Gastroesophageal sphincter (tissue), 4 donors: ENCODE data around the gene DTNBP1. TPM values are rescaled to one million over a fixed set of nuclear protein-coding genes. Genes with fewer than 3 reads are reported as not detected.

Source experiments
- ATAC-seq: fragments of 150-250 bp; one replicate; pipeline ENCODE4 v1.9.1; 2016; ENCODE audit warnings: mild to moderate bottlenecking, moderate library complexity
- H3K27ac ChIP-seq, 4 donors: fragments of 200-600 bp; sonication (generic) in 3 of 4; 1 replicate in 3 of 4; 2 replicates in 1 of 4; pipeline ENCODE4 v1.5.1; 2016 to 2019
- H3K27me3 ChIP-seq: fragments of 200-600 bp; sonication (generic); one replicate; pipeline ENCODE4 v1.5.1; 2019
- H3K36me3 ChIP-seq, 2 donors: fragments of 200-600 bp; sonication (generic); one replicate each; pipeline ENCODE4 v1.5.1; 2019; ENCODE audit warnings: control low read depth in 1 of 2
- H3K4me1 ChIP-seq, 3 donors: fragments of 200-600 bp; sonication (generic); 1 replicate in 2 of 3; 2 replicates in 1 of 3; pipeline ENCODE4 v1.5.1; 2016 to 2019; ENCODE audit warnings: control low read depth in 2 of 3
- H3K4me3 ChIP-seq, 2 donors: fragments of 200-600 bp; sonication (generic); one replicate each; pipeline ENCODE4 v1.5.1; 2019; ENCODE audit warnings: mild to moderate bottlenecking in 1 of 2, moderate library complexity in 1 of 2
- H3K9me3 ChIP-seq, 3 donors: fragments of 200-600 bp; sonication (generic); one replicate each; pipeline ENCODE4 v1.5.1; 2017 to 2019; ENCODE audit warnings: control low read depth in 2 of 3
- EP300 ChIP-seq: sonication (generic); formaldehyde crosslinking; IDR thresholded peaks from one replicate; pipeline ENCODE4 v1.6.1; 2017; ENCODE audit warnings: antibody characterized with exemption, mild to moderate bottlenecking
- POLR2A ChIP-seq, 2 donors: fragments of 450-650 bp; IDR thresholded peaks; one replicate each; pipeline ENCODE4 v1.6.1; 2017; ENCODE audit warnings: antibody characterized with exemption in 2 of 2, mild to moderate bottlenecking in 2 of 2, moderate library complexity in 1 of 2
- POLR2AphosphoS5 ChIP-seq: sonication (generic); formaldehyde crosslinking; IDR thresholded peaks from one replicate; pipeline ENCODE4 v1.6.1; 2017; ENCODE audit warnings: antibody characterized with exemption
- WGBS, 2 donors: methylation state at CpG; one replicate each; pipeline ENCODE4 v1.1.5; 2018; ENCODE audit warnings: low coverage in 1 of 2; 5-methylcytosine and 5-hydroxymethylcytosine counted together
- total RNA-seq, 4 donors: library from RNA; depleted of rRNA; stranded (reverse); fragments of >200 nt; gene quantifications; one replicate each; pipeline ENCODE4 v1.1.0, GENCODE V29; 2016
- TF ChIP-seq, protein P1 (sequence below), 4 experiments: fragments of 200-600 bp in 2 of 4; fragments of 450-650 bp in 2 of 4; sonication (generic) in 1 of 4; IDR thresholded peaks; one replicate each; pipeline ENCODE4 v1.5.1; 2017 to 2019; ENCODE audit warnings: antibody characterized with exemption in 4 of 4, mild to moderate bottlenecking in 2 of 4, moderate library complexity in 2 of 4

The DTNBP1 gene
- total RNA-seq, 4 donors from 2014 or later: 14.4 to 20.2 (median 16.9) TPM

DNA sequence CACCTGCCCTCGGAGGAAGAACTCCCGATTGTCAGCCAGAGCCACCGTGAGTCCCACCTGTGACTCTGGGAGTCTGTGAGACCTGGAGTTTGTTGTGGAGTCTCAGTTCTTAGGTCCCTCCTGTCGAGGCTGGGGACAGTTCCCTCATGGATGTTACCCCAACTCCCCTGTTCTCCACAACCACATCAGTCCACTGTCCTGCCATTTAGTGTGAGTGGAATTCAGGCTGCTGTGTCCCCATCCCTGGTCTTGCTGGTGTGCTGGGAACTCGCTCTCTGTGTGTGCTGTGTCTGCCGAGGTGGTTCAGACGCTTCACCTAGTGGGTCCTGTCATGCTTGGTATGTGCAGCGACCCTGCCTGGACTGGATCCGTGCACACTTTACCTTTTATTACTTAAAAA is 163.2 kb downstream of the DTNBP1 start:
- Histone ChIP-seq H3K27ac (no peak overlapping the region), H3K9me3 (no peaks in the 10 kb centered on the region), H3K36me3 (peaks cover 0 to 55% of the 10 kb centered on the region in 2 donors), H3K4me1 (peaks cover 0 to 50% (median 18%) of the 10 kb centered on the region in 3 donors), H3K4me3 (no peak overlapping the region), H3K27me3 (no peaks in the 10 kb centered on the region)
- ATAC-seq: no peak
- TF ChIP-seq POLR2A (IDR thresholded peaks at IDR 0.05) (no peak), POLR2AphosphoS5 (no peak), EP300 (no peak)
- TF ChIP-seq, protein P1, sequence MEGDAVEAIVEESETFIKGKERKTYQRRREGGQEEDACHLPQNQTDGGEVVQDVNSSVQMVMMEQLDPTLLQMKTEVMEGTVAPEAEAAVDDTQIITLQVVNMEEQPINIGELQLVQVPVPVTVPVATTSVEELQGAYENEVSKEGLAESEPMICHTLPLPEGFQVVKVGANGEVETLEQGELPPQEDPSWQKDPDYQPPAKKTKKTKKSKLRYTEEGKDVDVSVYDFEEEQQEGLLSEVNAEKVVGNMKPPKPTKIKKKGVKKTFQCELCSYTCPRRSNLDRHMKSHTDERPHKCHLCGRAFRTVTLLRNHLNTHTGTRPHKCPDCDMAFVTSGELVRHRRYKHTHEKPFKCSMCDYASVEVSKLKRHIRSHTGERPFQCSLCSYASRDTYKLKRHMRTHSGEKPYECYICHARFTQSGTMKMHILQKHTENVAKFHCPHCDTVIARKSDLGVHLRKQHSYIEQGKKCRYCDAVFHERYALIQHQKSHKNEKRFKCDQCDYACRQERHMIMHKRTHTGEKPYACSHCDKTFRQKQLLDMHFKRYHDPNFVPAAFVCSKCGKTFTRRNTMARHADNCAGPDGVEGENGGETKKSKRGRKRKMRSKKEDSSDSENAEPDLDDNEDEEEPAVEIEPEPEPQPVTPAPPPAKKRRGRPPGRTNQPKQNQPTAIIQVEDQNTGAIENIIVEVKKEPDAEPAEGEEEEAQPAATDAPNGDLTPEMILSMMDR (IDR thresholded peaks at IDR 0.05): no peak
- WGBS, 2 donors: 92% methylated on average over 8 of the region's 9 CpGs; no CpG with 5 or more reads in 1 of the 2 donors

DNA sequence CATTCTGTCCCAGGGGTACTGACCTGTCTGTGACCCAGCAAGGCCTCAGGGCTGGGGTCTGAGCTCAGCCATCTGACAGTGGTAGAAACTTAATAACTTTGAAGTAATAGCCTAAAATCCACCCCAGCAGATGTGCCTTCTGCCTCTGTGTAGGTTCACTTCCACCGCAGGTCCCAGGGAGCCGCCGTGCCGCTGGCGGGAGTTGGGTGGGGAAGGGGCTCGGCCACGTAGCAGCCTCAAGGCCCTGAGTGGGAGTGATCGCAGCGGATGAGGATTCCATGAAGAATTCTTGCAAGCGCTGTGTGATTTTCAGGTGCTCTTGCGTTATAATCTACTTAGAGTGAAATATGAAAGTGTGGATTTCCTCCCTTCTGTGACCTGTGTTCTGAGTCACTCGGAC is 163.7 kb downstream of the DTNBP1 start:
- Histone ChIP-seq H3K4me3 (no peak overlapping the region), H3K27me3 (no peaks in the 10 kb centered on the region), H3K9me3 (no peaks in the 10 kb centered on the region), H3K36me3 (peaks cover 0 to 55% of the 10 kb centered on the region in 2 donors), H3K27ac (no peak overlapping the region), H3K4me1 (peaks cover 0 to 47% (median 13%) of the 10 kb centered on the region in 3 donors)
- ATAC-seq: no peak
- no peak for TF ChIP-seq POLR2AphosphoS5
- TF ChIP-seq EP300: no peak
- no peak for TF ChIP-seq POLR2A (IDR thresholded peaks at IDR 0.05)
- TF ChIP-seq, protein P1 (IDR thresholded peaks at IDR 0.05): no peak
- WGBS, 2 donors: 100% methylated on average over 3 of the region's 12 CpGs; no CpG with 5 or more reads in 1 of the 2 donors

DNA sequence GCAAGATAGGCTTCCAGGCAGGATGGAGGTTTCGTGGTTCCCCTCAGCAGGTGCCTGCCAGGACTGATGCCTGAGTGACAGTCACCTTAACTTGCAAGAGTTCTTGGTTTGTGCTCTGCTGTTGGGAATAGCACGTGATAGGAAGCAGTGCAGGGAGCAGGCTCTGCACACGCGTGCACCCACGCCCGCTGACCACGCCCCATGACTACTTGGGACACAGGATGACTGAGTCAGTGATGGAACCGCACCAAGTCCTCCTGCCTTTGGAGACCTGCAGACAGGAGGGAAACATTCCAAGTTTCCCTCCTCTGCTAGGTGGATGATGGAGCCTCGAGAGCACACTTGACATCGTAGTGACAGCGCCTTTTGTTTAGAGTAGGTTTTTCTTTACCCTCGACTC is 164.2 kb downstream of the DTNBP1 start:
- H3K4me1 ChIP-seq: peaks cover 0 to 47% (median 9%) of the 10 kb centered on the region in 3 donors
- no peak overlapping the region for H3K4me3 ChIP-seq
- H3K9me3 ChIP-seq: no peaks in the 10 kb centered on the region
- peaks cover 0 to 55% of the 10 kb centered on the region in 2 donors for H3K36me3 ChIP-seq
- no peak for ATAC-seq
- no peaks in the 10 kb centered on the region for H3K27me3 ChIP-seq
- no peak overlapping the region for H3K27ac ChIP-seq
- TF ChIP-seq POLR2AphosphoS5: no peak
- TF ChIP-seq, protein P1 (IDR thresholded peaks at IDR 0.05): no peak
- 80% methylated on average over 5 of the region's 12 CpGs; no CpG with 5 or more reads in 1 of the 2 donors for WGBS, 2 donors

DNA sequence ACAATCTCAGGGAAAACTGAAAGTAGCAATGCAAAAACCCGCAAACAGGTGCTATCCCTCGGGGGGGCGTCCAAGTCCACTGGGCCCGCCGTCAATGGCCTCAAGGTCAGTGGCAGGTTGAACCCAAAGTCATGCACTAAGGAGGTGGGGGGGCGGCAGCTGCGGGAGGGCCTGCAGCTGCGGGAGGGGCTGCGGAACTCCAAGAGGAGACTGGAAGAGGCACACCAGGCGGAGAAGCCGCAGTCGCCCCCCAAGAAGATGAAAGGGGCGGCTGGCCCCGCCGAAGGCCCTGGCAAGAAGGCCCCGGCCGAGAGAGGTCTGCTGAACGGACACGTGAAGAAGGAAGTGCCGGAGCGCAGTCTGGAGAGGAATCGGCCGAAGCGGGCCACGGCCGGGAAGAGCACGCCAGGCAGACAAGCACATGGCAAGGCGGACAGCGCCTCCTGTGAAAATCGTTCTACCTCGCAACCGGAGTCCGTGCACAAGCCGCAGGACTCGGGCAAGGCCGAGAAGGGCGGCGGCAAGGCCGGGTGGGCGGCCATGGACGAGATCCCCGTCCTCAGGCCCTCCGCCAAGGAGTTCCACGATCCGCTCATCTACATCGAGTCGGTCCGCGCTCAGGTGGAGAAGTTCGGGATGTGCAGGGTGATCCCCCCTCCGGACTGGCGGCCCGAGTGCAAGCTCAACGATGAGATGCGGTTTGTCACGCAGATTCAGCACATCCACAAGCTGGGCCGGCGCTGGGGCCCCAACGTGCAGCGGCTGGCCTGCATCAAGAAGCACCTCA is 166.3 kb downstream of the DTNBP1 start:
- H3K4me3 ChIP-seq: no peak overlapping the region
- H3K27me3 ChIP-seq: no peaks in the 10 kb centered on the region
- WGBS, 2 donors: 92 to 100% methylated on average over 1 to 2 of the region's 60 CpGs
- no peak overlapping the region for H3K27ac ChIP-seq
- TF ChIP-seq POLR2A (IDR thresholded peaks at IDR 0.05) (no peak), EP300 (no peak), POLR2AphosphoS5 (no peak)
- TF ChIP-seq, protein P1 (IDR thresholded peaks at IDR 0.05): no peak
- peaks cover 0 to 38% (median 10%) of the 10 kb centered on the region in 3 donors for H3K4me1 ChIP-seq
- no peak for ATAC-seq
- peaks cover 0 to 50% of the 10 kb centered on the region in 2 donors for H3K36me3 ChIP-seq
- no peaks in the 10 kb centered on the region for H3K9me3 ChIP-seq

DNA sequence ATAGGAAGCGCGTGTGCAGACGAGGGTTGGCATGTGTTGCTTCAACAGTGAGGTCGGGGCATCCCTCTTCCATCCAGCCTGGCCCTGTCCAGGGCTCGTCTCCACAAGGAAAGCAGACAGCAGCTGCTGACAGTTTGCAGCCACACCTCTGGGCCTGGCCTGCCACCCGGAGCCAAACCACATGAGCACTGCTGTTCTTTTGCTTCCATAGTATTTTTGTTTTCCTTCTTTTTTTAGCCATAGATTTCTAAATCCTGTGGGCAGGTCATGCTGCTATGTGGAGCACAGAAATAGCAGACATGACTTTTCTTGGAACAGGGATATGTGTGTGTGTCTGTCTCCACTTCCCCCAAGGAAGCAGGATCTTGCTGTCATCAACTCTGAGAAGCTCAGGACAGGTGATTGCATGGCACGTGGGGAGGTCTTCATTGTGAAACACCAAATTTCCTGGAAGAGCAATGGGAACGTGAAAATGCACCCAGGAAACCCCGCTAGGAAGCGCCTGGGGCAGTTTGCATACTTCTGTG is 167.4 kb downstream of the DTNBP1 start:
- no peaks in the 10 kb centered on the region for H3K27me3 ChIP-seq
- TF ChIP-seq, protein P1 (IDR thresholded peaks at IDR 0.05): no peak
- no peak for TF ChIP-seq EP300
- no peaks in the 10 kb centered on the region for H3K9me3 ChIP-seq
- peaks cover 0 to 48% (median 10%) of the 10 kb centered on the region in 3 donors for H3K4me1 ChIP-seq
- WGBS, 2 donors: 47 to 54% methylated on average over 3 to 8 of the region's 10 CpGs
- H3K4me3 ChIP-seq: no peak overlapping the region
- H3K27ac ChIP-seq: peak overlapping the region in 3 of 4 donors; percentile 14 to 43 (median 28)
- peak; percentile 64 for ATAC-seq
- peaks cover 0 to 41% of the 10 kb centered on the region in 2 donors for H3K36me3 ChIP-seq
